Colonic mucosa (tissue), 4 donors: Measurements from ENCODE around the gene GPC5. TPM values are rescaled to one million over a fixed set of nuclear protein-coding genes. Genes with fewer than 3 reads are reported as not detected.

Experiments used
- DNase-seq: peaks from one replicate; pipeline ENCODE4 v3.0.0-alpha.2; 2020
- H3K27ac ChIP-seq: fragments of 200-600 bp; one replicate; pipeline ENCODE4 v1.8.0; 2021
- H3K27me3 ChIP-seq: fragments of 200-600 bp; one replicate; pipeline ENCODE4 v1.8.0; 2021
- H3K36me3 ChIP-seq: fragments of 200-600 bp; one replicate; pipeline ENCODE4 v1.8.0; 2021
- H3K4me1 ChIP-seq: fragments of 200-600 bp; one replicate; pipeline ENCODE4 v1.8.0; 2021; ENCODE audit warnings: mild to moderate bottlenecking
- H3K4me3 ChIP-seq: fragments of 200-600 bp; one replicate; pipeline ENCODE4 v1.8.0; 2021
- H3K9ac ChIP-seq, 2 donors: one replicate each; pipeline ENCODE4 v1.7.0; 2013; ENCODE audit warnings: control low read depth in 2 of 2, low read depth in 2 of 2, low read length in 2 of 2
- H3K9me3 ChIP-seq: fragments of 200-600 bp; one replicate; pipeline ENCODE4 v1.8.0; 2021
- intact Hi-C: fragments of 100-400 bp; cut with DNase I; formaldehyde crosslinking; loops from one replicate; pipeline ENCODE4 v1.14.1; 2022
- total RNA-seq, 2 donors: library from RNA; stranded (reverse); fragmentation: NEBNext Ultra II Directional in 1 of 2; extraction: Animal tissue kit (Norgen Biotek cat#: 25700) in 1 of 2; gene quantifications; one replicate each; pipeline ENCODE4 v1.2.1, GENCODE V29; 2021
- TF ChIP-seq, protein P1 (sequence below): fragments of 200-600 bp; IDR thresholded peaks from one replicate; pipeline ENCODE4 v1.8.0; 2022; ENCODE audit warnings: antibody characterized with exemption, mild to moderate bottlenecking
- donor health status: healthy.
- donor health status: DM: no; HTN: no; CAD: no.
- donor health status: DM: no; HTN: no; CAD: no.

Gene GPC5
- total RNA-seq, 2 donors from 2014 or later: 0.42 TPM; not detected in 1

DNA sequence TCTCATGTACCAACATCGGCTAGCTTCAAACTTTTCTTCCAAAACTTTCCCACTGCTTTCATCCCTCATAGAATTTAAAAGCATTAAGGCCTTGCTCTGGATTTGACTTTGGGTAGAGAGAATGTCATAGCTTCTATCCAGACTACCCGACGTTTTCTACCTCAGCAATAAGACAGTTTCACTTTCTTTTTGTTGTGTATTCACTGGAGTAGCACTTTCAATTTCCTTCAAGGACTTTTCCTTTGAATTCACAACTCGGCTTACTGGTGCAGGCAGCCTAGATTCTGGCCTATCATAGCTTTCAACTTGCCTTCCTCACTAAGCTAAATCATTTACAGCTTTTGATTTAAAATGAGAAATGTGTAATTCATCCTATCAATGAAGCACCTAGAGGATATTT lies 1407.8 kb downstream of the GPC5 start:
- H3K4me3 ChIP-seq: no peak overlapping the region
- TF ChIP-seq, protein P1, sequence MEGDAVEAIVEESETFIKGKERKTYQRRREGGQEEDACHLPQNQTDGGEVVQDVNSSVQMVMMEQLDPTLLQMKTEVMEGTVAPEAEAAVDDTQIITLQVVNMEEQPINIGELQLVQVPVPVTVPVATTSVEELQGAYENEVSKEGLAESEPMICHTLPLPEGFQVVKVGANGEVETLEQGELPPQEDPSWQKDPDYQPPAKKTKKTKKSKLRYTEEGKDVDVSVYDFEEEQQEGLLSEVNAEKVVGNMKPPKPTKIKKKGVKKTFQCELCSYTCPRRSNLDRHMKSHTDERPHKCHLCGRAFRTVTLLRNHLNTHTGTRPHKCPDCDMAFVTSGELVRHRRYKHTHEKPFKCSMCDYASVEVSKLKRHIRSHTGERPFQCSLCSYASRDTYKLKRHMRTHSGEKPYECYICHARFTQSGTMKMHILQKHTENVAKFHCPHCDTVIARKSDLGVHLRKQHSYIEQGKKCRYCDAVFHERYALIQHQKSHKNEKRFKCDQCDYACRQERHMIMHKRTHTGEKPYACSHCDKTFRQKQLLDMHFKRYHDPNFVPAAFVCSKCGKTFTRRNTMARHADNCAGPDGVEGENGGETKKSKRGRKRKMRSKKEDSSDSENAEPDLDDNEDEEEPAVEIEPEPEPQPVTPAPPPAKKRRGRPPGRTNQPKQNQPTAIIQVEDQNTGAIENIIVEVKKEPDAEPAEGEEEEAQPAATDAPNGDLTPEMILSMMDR: no peak
- peak; percentile 20 for DNase-seq

DNA sequence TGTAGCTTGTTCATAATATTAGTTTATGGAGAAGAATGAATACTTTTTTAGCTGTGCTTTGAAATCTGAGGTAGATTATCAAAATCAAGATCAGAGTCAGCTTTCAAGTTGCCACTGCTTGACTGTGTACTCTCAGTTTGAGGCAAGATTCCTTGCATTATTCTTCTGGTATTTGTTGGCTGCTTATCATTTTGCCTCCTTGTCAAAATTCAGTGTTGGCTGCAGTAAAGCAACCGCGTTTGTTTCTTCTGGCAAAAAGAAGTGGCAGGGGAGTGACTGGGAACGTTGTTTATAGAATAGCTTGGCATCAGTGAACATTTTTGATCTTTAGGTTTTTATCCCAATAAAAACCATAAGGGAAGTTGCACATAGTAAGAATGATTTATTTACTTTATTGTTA lies 1408.9 kb downstream of the GPC5 start:
- TF ChIP-seq, protein P1: no peak
- intact Hi-C loops: no loop called here
- Histone ChIP-seq H3K27ac (no peak overlapping the region), H3K9me3 (no peaks in the 10 kb centered on the region), H3K4me1 (no peaks in the 10 kb centered on the region), H3K36me3 (no peaks in the 10 kb centered on the region), H3K4me3 (no peak overlapping the region), H3K27me3 (no peaks in the 10 kb centered on the region), H3K9ac (no peak overlapping the region)
- DNase-seq: no peak

More for the DNA sequence above, 1407.8 kb downstream of the GPC5 start:
- no peaks in the 10 kb centered on the region for H3K9me3 ChIP-seq
- no peaks in the 10 kb centered on the region for H3K36me3 ChIP-seq
- no peak overlapping the region for H3K9ac ChIP-seq
- intact Hi-C loops: no loop called here
- no peaks in the 10 kb centered on the region for H3K27me3 ChIP-seq
- H3K27ac ChIP-seq: peak overlapping the region; percentile 18
- no peaks in the 10 kb centered on the region for H3K4me1 ChIP-seq

DNA sequence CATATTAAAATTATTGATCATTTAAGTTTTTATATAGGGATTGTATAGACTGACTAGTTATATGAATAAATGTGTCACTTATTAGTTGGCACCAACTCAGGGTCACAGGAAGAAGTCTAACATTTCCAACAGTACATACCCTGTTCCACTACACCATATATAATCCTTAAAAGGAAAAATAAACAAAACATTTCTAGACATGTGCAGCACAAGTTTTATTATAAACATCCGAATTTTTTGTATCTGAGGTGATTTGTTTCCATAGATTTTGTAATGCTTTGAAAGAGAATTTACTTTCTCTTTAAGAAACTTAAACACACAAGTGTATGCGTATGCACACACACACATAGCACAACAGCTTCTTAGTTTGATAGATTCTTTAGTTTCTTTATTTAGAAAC lies 1409.5 kb downstream of the GPC5 start:
- no peaks in the 10 kb centered on the region for H3K4me1 ChIP-seq
- no peak overlapping the region for H3K9ac ChIP-seq
- H3K27me3 ChIP-seq: no peaks in the 10 kb centered on the region
- H3K36me3 ChIP-seq: no peaks in the 10 kb centered on the region
- TF ChIP-seq, protein P1: no peak
- DNase-seq: no peak
- H3K27ac ChIP-seq: no peak overlapping the region
- intact Hi-C loops: no loop called here
- no peak overlapping the region for H3K4me3 ChIP-seq
- no peaks in the 10 kb centered on the region for H3K9me3 ChIP-seq

DNA sequence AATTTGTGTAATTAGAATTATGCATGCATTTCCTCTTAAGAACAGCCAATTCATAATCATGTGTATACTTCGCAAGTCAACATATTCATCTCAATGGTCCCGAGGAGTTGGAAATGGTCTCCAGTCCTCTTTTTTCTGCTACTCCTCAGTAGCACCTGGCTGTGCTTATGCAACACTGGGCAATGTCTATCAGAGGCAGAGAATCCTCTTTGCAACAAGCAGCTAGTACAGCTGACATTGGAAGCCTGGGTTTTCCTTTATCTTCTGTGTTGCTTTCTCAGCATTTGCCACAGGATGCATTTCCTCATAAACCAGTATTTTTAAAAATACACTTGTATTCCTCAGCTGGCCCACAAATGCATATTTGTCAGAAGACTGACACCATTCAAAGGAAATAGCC lies 1422.9 kb downstream of the GPC5 start:
- intact Hi-C loops: no loop called here
- H3K27ac ChIP-seq: no peak overlapping the region
- H3K9me3 ChIP-seq: no peaks in the 10 kb centered on the region
- TF ChIP-seq, protein P1: no peak
- no peaks in the 10 kb centered on the region for H3K36me3 ChIP-seq
- H3K9ac ChIP-seq: no peak overlapping the region
- H3K4me1 ChIP-seq: no peaks in the 10 kb centered on the region
- H3K27me3 ChIP-seq: no peaks in the 10 kb centered on the region
- no peak for DNase-seq
- H3K4me3 ChIP-seq: no peak overlapping the region

DNA sequence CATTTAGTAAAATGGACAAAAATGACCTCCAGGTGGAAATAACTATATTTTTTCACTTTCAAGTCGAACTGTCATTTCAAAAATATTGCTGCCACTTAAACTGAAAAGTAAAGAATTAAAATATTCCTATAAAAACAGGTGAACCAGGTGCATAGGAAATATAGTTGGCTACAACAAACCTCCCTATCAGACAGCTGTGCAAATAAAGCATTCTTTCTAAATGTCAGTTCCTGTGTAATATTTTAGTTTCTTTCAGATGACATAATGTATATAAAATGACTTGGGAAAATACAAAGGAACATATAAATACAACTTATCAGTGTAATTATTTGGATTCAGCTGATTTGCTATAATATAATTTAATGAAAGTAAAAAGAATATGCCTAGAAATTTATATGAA lies 1424.6 kb downstream of the GPC5 start:
- no peaks in the 10 kb centered on the region for H3K9me3 ChIP-seq
- H3K4me3 ChIP-seq: no peak overlapping the region
- H3K36me3 ChIP-seq: no peaks in the 10 kb centered on the region
- TF ChIP-seq, protein P1: no peak
- no peak for DNase-seq
- H3K27ac ChIP-seq: no peak overlapping the region
- no peak overlapping the region for H3K9ac ChIP-seq
- no peaks in the 10 kb centered on the region for H3K27me3 ChIP-seq
- intact Hi-C loops: no loop called here
- H3K4me1 ChIP-seq: no peaks in the 10 kb centered on the region
